Body of pancreas (tissue), 4 donors: Measurements from ENCODE around the gene CRYBB1.

Experiments
- POLR2A ChIP-seq, 3 donors: fragments of 450-650 bp; IDR thresholded peaks; one replicate each; pipeline ENCODE4 v1.6.1; 2016; ENCODE audit warnings: antibody characterized with exemption in 3 of 3, mild to moderate bottlenecking in 2 of 3
- TF ChIP-seq, protein P1 (sequence below), 7 experiments: fragments of 450-650 bp in 4 of 7; fragments of 200-600 bp in 3 of 7; sonication (generic) in 3 of 7; IDR thresholded peaks; one replicate each; pipeline ENCODE4 v1.5.1; 2016 to 2019; ENCODE audit warnings: antibody characterized with exemption in 7 of 7

- TF ChIP-seq, protein P1, sequence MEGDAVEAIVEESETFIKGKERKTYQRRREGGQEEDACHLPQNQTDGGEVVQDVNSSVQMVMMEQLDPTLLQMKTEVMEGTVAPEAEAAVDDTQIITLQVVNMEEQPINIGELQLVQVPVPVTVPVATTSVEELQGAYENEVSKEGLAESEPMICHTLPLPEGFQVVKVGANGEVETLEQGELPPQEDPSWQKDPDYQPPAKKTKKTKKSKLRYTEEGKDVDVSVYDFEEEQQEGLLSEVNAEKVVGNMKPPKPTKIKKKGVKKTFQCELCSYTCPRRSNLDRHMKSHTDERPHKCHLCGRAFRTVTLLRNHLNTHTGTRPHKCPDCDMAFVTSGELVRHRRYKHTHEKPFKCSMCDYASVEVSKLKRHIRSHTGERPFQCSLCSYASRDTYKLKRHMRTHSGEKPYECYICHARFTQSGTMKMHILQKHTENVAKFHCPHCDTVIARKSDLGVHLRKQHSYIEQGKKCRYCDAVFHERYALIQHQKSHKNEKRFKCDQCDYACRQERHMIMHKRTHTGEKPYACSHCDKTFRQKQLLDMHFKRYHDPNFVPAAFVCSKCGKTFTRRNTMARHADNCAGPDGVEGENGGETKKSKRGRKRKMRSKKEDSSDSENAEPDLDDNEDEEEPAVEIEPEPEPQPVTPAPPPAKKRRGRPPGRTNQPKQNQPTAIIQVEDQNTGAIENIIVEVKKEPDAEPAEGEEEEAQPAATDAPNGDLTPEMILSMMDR (IDR thresholded peaks at IDR 0.05) = no peak
- TF ChIP-seq POLR2A (IDR thresholded peaks at IDR 0.05) = no peak
Measured at GRCh38 chr22:26601726-26602125, 16.1 kb downstream of the CRYBB1 start.
